ENCODE results near the gene PCK1.
A peak's percentile ranks its signal among the peaks of the same experiment; 100 is the strongest.

DNA sequence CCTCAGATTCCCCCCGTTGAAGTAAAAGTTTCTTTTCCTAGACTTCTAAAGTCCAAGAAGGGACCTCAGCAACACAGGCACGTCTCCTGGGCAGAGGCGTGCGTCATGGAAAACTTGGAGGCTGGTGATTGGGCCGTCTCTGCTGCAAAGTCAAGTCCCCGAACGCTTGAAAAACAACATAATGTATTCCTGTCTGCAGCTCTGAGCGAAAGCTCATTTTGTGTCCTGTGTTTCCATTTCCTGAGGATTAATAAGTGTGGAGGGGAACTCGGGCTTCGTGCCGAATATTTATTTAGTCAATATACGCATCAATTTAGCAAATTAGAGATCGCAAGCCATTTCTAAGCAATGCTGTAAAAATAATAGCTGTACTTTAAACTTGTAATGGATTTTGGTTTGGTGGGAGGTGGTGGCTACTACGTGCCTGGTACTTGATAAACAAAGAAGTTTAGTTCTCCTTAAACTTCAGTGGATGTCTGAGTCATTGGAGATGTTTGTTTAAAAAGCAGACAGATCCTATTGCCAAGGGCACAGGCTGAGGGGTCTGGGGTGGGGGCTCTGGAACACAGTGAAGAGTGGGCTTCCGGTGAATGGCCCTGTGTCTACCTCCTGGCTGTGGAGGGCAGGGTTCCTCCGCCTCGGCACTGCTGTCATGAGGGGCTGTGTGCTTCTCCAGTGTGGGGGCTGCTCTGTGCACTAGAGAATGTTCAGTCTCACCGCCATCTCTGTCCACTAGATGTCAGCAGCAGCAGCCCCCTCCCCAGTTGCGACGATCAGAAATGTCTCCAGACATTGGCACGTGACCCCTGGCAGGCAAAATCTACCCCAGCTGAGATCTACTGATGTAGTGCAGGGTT lies 21.8 kb downstream of the PCK1 start:
- TF ChIP-seq, protein P1, sequence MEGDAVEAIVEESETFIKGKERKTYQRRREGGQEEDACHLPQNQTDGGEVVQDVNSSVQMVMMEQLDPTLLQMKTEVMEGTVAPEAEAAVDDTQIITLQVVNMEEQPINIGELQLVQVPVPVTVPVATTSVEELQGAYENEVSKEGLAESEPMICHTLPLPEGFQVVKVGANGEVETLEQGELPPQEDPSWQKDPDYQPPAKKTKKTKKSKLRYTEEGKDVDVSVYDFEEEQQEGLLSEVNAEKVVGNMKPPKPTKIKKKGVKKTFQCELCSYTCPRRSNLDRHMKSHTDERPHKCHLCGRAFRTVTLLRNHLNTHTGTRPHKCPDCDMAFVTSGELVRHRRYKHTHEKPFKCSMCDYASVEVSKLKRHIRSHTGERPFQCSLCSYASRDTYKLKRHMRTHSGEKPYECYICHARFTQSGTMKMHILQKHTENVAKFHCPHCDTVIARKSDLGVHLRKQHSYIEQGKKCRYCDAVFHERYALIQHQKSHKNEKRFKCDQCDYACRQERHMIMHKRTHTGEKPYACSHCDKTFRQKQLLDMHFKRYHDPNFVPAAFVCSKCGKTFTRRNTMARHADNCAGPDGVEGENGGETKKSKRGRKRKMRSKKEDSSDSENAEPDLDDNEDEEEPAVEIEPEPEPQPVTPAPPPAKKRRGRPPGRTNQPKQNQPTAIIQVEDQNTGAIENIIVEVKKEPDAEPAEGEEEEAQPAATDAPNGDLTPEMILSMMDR (conservative IDR thresholded peaks at IDR 0.05; ENCODE audit: low read depth, low read length), result peak; percentile 80
- TF ChIP-seq EZH2 (IDR thresholded peaks at IDR 0.05; ENCODE audit: low read length, unreplicated experiment), result no peak
